HL-60 (cell line): ENCODE results near the gene ALDH1A2.

Experiments used
- DNase-seq, 2 experiments: peaks; one replicate each; pipeline ENCODE4 v3.0.0-alpha.2; 2010 to 2020; ENCODE audit warnings: low read depth in 1 of 2, low spot score in 1 of 2
- H3K27ac ChIP-seq: fragments of 250-450 bp; sonication (Bioruptor Pico); replicated peaks from 2 replicates; pipeline ENCODE4 v1.5.1; 2020; ENCODE audit warnings: mild to moderate bottlenecking, moderate library complexity
- H3K27me3 ChIP-seq: fragments of 250-450 bp; sonication (Bioruptor Pico); 2 replicates; pipeline ENCODE4 v1.5.1; 2021; ENCODE audit warnings: mild to moderate bottlenecking, moderate library complexity; ENCODE audit not compliant: insufficient read depth, poor library complexity, severe bottlenecking
- H3K4me3 ChIP-seq: replicated peaks from 2 replicates; pipeline ENCODE4 v1.5.1; 2011; ENCODE audit warnings: mild to moderate bottlenecking, control low read depth, low read length; ENCODE audit not compliant: insufficient read depth
- CTCF ChIP-seq: IDR thresholded peaks from one replicate; pipeline ENCODE4 v1.5.1; 2011; ENCODE audit warnings: low read length, control low read depth, inconsistent platforms; ENCODE audit not compliant: insufficient read depth
- GABPA ChIP-seq: IDR thresholded peaks from 2 replicates; pipeline ENCODE4 v1.6.1; 2012; ENCODE audit warnings: low read depth
- POLR2AphosphoS5 ChIP-seq: IDR thresholded peaks from 2 replicates; pipeline ENCODE4 v1.6.1; 2012; ENCODE audit warnings: low read depth
- REST ChIP-seq: IDR thresholded peaks from 2 replicates; pipeline ENCODE4 v1.6.1; 2012; ENCODE audit warnings: low read depth; ENCODE audit not compliant: insufficient replicate concordance
- SPI1 ChIP-seq: IDR thresholded peaks from 2 replicates; pipeline ENCODE4 v1.6.1; 2012; ENCODE audit warnings: low read depth, mild to moderate bottlenecking, borderline replicate concordance

ALDH1A2 gene

GRCh38 chr15:57957113-57957512 lies 108.4 kb downstream of the ALDH1A2 start:
- TF ChIP-seq GABPA (no peak), REST (no peak), POLR2AphosphoS5 (no peak)
- DNase-seq, result no peak
- no peak overlapping the region for H3K4me3 ChIP-seq

GRCh38 chr15:57953874-57954273 lies 111.6 kb downstream of the ALDH1A2 start:
- no peak overlapping the region for H3K27ac ChIP-seq
- no peak for DNase-seq
- no peak overlapping the region for H3K4me3 ChIP-seq
- peaks cover 3% of the 10 kb centered on the region for H3K27me3 ChIP-seq
- no peak for TF ChIP-seq REST
- no peak for TF ChIP-seq POLR2AphosphoS5

More at GRCh38 chr15:57957113-57957512, 108.4 kb downstream of the ALDH1A2 start:
- Histone ChIP-seq H3K27me3 (peaks cover 3% of the 10 kb centered on the region), H3K27ac (no peak overlapping the region)

- DNase-seq, result no peak
- no peak overlapping the region for H3K27ac ChIP-seq
- no peak overlapping the region for H3K4me3 ChIP-seq
- H3K27me3 ChIP-seq, result peaks cover 3% of the 10 kb centered on the region
- TF ChIP-seq SPI1, result no peak
- no peak for TF ChIP-seq REST
- TF ChIP-seq GABPA, result no peak
- TF ChIP-seq CTCF, result no peak
- no peak for TF ChIP-seq POLR2AphosphoS5
Measured at GRCh38 chr15:57951328-57951932, 114.1 kb downstream of the ALDH1A2 start.

GRCh38 chr15:57950381-57950946 lies 115.0 kb downstream of the ALDH1A2 start:
- Histone ChIP-seq H3K4me3 (no peak overlapping the region), H3K27ac (no peak overlapping the region), H3K27me3 (no peaks in the 10 kb centered on the region)
- no peak for TF ChIP-seq SPI1
- TF ChIP-seq POLR2AphosphoS5, result no peak
- no peak for TF ChIP-seq GABPA
- no peak for TF ChIP-seq CTCF
- TF ChIP-seq REST, result no peak
- no peak for DNase-seq
